Stimulated activated CD8-positive, alpha-beta memory T cell treated with anti-CD3 and anti-CD28 coated beads, Interleukin-7, amount 100 ng/mL, for 24 hours (primary cell): ENCODE results near the gene RPS19BP1.
"Not testable (repeated sequence)": the region's sequence is repeated elsewhere in the genome, so short reads cannot be mapped to it uniquely, and the experiment has no call there.

ENCODE experiments used
- DNase-seq: peaks from one replicate; pipeline ENCODE4 v3.0.0-alpha.2; 2020; ENCODE audit warnings: low read depth

The RPS19BP1 gene

DNA sequence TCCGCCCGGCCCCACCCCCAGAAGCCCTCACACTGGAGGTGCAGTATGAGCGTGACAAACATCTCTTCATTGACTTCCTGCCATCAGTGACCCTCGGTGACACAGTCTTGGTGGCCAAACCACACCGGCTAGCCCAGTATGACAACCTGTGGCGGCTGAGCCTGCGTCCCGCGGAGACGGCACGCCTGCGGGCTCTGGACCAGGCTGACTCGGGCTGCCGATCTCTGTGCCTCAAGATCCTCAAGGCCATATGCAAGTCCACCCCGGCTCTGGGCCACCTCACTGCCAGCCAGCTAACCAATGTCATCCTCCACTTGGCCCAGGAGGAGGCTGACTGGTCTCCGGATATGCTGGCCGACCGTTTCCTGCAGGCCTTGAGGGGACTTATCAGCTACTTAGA, 18.8 kb downstream of the RPS19BP1 start:
- no peak for DNase-seq

DNA sequence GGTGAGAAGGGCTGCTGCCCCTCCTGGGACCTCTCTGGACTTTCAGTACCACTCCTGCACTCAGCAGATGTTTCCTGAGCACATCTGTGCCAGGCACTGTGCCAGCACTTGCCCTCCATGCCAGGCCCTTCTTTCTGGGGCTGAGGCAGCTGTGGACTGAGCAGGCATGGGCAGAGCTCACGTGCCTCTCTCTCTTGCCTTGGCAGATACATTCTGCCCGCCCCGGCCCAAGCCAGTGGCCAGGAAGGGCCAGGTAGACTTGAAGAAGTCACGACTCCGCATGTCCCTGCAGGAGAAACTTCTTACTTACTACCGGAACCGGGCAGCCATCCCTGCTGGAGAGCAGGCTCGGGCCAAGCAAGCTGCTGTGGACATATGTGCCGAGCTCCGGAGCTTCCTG, 20.5 kb downstream of the RPS19BP1 start:
- no peak for DNase-seq

DNA sequence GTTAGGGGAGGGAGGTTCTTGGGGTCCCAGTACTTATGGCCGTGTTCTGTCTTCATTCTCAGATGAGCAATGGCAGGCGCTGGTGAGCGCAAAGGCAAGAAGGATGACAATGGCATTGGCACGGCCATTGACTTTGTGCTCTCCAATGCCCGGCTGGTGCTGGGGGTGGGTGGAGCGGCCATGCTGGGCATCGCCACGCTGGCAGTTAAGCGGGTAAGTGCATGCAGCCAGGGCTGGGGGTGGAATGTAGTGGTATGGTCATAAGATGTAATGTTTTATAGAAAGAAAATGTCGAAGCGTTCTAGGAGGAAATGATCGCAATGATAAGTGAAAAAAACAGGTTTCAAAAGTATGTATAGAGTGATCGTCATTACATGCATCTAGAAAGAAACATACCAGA, 21.3 kb downstream of the RPS19BP1 start:
- DNase-seq: no peak

DNA sequence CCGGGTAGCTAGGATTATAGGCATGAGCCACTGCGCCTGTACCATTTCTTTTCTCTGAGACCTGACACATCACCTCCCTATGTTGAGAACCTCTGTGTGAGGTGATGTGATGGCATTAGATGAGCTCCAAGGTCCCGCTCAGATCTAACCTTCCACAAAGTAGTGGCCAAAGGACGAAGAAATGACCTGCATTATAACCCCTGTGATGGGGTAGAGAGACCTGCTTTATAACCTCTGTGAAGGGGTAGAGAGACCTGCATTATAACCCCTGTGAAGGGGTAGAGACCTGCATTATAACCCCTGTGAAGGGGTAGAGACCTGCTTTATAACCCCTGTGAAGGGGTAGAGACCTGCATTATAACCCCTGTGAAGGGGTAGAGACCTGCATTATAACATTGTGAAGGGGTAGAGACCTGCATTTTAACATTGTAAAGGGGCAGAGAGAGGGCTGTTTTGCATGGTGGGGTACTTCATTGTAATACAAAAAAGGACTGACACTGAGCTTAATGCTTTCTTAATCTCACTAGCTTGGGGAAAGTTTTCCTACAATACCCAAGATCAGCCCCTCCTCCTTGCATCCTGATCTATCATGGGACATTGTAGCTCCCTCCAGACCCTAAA, 21.9 kb downstream of the RPS19BP1 start:
- DNase-seq: no peak

DNA sequence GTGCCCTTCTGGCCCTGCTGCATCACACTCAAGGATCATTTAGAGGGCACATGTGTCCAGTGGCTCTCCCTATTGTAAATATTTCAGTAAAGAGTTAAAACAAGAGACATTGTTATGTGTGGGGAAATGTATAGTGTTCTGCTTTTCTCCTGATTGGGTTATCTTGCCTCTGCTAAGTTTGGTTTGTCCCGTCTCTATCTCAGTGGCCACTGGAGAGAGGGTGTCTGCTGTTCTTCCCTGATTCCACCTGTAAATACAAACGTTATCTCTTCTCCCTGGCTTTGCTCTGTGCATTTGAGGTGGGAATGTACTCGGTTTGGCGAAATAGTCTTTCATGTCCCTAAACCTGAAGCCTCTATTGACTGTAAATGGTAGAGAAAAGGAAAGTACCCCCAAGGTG, 24.2 kb downstream of the RPS19BP1 start:
- no peak for DNase-seq

DNA sequence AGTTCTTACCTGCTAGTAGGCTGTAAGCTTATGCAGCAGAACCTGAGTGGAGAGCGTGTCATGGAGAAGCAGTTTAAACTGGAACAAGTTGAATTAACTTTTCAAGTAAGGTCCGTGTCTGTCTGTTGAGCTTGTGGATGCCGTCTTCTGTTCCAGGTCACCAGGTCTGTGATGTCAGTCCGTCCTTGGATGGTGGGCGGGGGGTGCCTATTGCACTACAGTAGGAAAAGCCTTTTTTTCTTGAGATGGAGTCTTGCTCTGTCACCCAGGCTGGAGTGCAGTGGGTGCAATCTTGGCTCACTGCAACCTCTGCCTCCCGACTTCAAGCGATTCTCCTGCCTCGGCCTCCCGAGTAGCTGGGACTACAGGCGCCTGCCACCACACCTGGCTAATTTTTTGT, 25.5 kb downstream of the RPS19BP1 start:
- not testable (repeated sequence) for DNase-seq

DNA sequence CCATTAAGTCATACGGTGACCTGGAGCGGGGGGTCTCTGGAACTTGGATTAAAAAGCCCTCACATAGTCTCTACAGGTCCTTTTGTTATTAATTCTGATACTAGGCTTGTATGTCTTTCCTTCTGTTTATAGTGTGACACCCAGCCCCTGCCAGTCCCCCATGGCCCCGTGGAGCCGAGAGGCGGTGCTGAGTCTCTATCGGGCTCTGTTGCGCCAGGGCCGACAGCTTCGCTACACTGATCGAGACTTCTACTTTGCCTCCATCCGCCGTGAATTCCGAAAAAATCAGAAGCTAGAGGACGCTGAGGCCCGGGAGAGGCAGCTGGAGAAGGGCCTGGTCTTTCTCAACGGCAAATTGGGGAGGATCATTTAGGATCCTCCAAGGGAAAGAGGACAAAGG, 28.5 kb downstream of the RPS19BP1 start:
- DNase-seq: no peak

DNA sequence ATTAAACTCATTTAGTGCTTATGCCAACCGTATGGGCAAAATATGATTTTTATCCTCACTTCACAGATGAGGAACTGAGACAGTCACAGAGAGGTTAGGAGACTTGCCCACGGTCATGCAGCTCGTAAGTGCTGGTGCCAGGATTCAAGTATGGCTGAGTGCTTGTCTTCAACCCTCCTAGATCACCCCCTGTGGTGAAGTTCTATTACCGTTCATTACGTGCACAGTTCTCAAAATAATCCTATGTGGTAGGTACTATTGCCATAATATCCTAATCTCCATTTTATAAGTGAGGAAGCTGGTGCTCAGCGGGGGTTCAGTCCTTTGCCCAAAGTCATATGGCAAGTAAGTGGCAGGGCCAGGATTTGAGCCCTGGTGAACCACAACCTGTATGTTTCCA, 28.9 kb downstream of the RPS19BP1 start:
- no peak for DNase-seq

DNA sequence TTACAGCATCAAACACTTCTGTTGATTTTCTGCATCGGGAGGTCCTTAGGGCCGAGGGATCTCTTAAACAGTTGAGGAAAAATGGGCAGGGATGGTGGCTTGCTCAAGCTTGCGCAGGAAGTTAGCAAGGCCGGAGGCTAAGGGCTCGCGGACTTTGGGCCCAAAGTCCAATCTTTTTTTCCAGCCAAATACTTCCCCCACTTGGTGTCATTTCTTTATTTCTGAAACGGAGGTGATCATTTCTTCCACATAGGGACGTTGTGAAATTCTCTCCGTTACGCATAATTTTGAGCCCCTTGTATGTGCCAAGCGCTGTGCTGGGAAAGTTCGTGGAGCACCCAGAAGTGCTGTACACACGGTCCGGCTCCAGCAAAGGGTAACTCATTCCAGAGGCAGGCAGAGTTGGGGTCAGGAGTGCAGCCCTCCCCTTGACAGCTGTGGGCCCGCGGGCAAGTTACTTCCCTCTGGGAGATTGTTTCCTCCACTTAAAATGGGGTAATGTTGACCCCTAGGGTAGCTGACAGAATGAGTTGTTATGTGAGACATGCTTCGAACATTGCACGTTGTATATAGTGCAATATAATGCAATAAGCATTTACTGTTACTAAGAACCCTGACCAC, 29.6 kb downstream of the RPS19BP1 start:
- no peak for DNase-seq

DNA sequence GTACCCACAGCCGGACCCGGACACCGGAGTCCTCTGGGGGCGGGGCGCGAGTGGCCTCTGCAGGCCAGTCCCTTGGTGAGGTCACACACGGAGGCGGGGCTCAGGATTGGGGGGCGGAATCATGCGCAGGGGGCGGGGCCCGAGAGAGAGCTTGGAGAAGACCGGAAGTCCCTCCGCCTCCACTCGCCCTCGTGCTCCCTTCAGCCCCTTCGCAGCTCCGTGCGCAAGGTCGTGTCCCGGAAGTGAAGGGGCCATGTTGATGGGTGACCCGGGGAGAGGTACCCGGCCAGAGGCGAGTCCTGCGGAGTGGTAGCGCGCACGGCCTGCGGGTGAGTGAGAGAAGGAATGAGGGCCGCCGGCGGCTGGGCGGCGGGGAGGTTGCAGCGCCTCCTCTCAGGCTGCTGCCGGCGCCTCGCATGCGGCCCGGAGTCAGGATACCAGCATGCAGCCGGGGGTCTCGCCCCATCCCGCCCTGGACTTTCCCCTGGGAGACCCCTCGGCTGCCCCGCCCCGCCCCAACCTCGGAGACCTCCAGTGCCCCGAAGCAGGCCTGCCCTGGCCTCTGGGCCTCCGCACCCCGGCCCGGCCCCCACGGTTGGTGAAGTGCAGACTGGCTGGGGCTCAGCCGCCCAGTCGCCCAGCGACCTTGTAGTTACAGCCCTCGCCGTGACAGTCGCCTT, 30.3 kb downstream of the RPS19BP1 start, which contains the start of gene MIEF1:
TSS of gene MIEF1 (plus strand) at position 182 of the 680 bp plus-strand sequence. CDS start 9,005 bp downstream, outside the sequence.
- DNase-seq: peak; percentile 89

DNA sequence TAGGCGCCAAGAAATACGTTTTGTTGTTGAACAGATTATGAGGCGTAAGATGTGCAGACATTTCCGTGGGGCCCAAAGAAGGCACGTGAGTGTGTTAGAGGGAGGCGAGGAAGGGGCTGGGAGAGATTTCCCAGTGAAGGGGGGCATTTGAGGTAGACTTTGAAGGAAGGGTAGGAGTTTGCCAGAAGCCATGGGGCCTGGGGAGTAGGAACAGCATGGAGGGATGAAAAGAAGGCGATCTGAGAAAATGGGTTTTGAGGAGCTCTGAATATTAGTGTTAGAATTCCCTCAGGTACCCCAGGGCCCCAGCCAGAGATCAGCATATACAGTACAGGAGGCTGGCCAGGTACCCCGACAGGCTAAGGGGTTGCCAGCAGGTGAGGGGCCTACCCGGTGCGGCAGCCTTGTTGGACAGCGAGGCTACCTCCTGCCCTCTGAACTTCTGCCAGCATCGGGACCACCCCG, 30.9 kb downstream of the RPS19BP1 start:
- no peak for DNase-seq

DNA sequence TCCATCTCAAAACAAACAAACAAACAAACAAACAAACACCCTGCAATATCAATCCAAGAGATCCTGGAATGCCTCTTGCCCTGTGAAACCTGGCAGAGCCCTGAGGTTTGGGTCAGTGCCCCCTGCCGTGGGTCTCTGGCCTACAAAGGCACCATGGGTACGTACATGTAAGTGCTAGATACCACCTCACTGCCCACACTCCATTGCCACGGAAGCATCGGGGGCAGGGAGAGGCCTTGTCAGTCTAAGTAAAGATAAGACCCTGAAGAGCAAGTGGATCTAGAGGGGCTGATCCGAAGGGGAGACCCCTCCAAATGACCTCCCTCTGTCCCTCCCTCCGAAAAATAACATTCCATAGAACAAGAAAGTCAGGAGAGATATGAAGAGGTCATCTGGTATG, 32.4 kb downstream of the RPS19BP1 start:
- no peak for DNase-seq

DNA sequence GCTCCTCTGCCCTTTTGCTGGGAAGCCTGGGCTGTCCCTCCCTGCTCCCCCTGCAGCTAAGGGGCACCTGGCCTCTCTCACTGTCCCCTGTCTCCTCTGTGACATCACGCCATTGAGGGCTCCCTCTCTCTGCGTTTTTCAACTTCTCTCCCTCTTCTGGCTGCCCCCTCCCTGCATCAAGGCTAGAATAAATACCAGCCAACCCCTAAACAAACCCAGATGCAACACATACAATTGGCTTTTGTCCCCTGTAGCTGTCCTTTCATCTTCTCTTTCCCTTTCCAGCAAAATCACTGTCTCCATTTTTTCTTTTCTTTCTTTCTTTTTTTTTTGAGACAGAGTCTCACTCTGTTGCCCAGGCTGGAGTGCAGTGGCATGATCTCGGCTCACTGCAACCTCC, 33.7 kb downstream of the RPS19BP1 start:
- DNase-seq: no peak

DNA sequence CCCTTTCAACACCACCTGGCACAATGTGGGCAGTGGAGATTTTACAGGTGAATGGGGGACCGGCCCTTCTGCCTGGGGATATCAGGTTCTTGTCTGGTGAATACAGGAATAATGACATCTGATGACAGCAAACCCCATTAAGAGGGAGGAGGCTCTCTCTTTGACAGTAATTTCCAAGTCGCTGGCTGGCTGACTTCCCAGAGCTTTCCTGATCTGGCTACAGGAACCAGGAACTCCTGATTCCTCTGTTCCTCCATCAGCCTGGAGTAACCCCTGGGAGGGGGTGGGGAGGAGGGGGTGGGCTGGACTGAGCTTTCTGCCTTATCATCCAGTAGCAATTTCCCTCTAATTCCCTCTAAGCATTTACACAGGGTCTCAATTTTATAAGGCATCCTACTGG, 34.2 kb downstream of the RPS19BP1 start:
- no peak for DNase-seq

DNA sequence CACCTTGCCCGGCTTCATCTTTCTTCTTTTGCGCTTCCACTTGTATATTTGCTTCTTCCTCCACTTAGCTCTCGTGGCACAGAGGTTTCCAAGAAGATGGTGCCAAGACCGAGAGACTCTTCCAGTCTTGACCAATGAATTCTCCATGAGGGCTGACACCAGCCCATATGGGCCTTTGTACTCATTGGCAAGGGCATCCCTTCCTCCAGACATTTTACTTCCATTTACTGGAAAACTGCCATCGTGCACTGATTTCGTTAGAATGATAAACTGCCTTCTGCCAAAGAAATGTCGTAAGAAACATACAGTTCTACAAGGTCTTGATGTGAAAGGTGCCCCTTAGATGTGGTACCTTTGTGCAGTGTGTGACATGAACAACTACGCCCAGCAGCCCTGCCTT, 35.1 kb downstream of the RPS19BP1 start:
- DNase-seq: no peak

DNA sequence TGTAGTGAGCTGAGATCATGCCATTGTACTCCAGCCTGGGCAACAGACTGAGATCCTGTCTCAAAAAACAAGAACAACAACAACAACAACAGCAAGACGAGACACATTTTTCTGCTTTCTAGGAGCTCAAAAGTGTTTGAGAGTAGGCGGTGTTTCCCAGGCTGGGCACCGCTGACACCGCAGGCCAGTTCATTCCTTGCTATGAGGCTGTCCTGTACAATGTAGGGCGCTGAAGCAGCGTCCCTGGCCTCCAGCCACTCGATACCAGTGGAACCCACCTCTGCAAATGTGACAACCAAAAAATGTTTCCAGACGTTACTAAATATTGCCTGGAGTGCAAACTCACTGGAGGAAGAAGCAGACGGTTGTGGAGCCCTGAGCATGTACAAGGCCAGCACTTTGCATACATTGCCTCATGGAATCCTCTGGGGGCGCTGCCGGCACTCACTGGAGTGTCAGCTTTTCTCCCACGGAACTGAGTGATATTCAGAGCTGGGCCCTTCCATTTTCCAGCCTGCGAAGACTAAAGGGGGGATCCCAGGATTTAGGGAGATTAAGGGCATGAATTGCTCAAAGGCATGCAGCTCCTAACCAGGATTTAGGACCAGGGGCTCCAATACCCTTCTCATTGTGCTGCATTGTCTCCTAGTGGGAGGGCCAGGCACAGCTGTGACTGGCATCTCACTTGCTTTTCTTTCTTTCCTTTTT, 36.3 kb downstream of the RPS19BP1 start:
- no peak for DNase-seq

DNA sequence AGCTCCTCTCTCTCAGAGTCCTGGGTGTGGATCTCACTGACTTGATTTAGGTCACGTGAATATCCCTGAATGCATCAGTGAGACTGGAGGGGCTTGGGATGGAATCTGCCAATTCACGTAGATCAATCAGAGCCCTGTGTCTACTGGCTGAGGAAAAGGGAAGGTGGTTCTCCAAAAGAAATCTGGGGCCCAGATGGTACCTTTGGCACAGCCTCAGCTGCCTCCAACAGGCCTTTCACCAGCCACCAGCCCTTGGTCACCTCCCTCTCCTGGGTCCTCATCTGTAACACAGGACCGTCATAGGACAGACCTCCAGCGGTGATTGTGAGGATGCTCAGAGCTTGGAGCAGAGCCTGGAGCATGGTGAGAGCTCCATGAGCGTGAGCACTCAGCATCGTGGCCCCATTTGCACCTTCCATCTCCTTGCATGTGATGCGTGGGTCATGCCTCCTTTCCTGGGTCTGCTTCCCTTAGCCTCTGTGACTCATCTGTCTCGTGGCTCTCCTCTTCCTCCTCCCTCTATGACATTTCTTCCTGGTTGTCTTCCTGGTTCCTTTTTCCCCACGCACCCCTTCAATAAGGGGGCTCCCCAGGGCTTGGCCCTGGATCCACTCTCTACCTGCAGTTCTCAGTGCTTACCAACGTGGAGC, 38.0 kb downstream of the RPS19BP1 start:
- DNase-seq: no peak

DNA sequence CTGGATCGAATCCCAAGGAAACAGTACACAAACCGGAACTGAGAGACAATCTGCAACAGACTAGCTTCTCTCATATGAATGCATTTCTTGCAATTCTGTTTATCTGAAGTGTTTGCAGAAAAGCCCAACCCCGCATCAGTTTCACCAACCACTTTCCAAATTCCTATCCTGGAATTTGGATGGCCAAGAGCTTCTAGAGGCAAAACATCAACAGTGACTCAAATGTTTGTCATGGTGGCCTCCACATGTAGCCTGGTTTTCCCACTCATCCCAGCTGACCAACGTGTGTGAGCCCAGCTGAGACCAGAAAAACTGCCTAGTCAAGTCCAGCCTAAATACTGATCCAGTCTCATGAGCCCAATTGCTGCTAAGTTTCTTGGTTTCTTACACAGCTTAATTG, 38.8 kb downstream of the RPS19BP1 start:
- no peak for DNase-seq

DNA sequence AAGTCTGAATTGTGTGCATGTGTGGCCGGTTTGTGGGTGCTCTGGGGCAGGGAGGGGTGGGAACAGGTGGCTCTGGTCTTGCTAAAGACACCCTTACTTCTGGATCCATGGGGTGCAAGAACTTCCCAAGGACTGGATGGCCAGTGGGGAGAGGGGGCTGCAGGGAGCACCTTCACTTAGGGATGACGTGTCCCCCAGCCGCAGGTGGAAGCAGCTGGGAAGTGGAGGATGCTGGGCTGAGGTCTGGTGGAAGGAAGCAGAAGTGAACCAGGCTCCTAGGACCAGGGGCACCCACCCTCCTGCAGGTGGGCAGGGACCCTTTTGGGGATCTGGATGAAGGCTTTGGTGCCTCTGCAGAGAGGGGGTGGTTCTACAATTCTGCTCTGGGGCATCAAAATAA, 40.4 kb downstream of the RPS19BP1 start:
- no peak for DNase-seq

DNA sequence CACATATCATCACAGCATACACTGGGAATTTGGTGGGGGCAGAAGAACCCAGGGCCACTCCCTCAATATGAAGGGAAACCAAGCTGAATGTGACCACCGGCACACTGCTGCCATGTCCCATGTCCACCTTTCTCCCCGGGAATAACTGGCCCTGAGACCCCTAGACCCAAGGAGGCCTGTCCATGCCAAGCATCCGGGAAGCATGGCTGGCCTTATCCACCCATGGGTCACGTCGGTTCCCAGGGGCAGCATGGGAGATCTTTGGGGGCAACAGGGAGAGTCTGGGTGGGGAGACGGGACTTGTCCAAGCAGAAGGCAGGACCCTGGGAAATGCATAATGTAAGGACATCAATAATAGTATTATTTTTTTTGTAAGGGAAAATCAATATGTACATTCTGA, 40.9 kb downstream of the RPS19BP1 start:
- DNase-seq: no peak

DNA sequence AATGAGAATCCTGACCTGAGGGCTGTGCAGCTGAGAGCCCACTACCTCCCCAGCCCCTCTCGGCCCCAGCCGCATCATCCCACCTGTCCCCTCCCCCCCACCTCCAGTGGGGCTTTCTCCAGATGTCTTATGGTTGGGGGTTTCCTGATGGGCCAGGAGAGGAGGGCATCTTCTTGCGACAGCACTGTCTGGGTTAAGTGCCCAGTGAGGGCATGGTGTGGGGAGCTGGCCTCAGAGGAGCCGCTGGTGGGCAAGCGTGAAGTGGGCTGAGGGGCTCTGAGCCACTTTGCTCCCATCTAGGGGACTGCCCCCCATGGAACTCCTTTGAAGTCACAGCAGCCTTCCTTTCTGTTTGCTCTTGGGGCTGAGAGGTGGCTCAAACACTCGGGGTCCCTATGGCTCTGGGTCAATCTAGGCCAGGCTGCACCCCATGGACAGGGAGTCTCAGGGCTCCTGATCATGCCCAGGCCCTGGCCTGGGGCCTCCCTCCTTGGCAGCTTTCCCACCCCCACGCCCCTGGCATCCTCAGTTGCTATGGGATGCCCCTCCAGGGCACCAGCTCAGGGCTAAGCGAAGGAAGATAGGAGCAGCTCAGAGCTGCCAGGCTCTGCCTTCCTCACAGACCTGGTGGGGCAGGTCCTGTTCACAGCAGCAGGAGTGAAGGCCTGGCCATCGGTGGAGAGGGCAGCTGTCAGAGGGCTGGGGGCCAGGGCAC, 41.4 kb downstream of the RPS19BP1 start:
- DNase-seq: no peak
